IMR-90 (cell line): ENCODE measurements around the gene LIMS1. TPM values are rescaled to one million over a fixed set of nuclear protein-coding genes. Genes with fewer than 3 reads are reported as not detected.

ENCODE experiments used
- ATAC-seq: fragments of 200-7000 bp; cut with Tn5 transposase; 2 replicates; pipeline ENCODE4 v1.9.1; 2020; ENCODE audit warnings: low read depth, mild to moderate bottlenecking, moderate library complexity
- BruUV-seq: library from RNA; stranded (reverse); fragments of 400-500 nt; replicated peaks from 2 replicates; lab custom pipeline; 2021; lab: Mats Ljungman, UMichigan
- CTCF ChIA-PET: fragments of 300-600 bp; formaldehyde crosslinking; extraction: SDS; loops from one replicate; lab custom pipeline; 2021; ENCODE audit warnings: antibody characterized with exemption; lab: Yijun Ruan, JAX
- POLR2A ChIA-PET: fragments of 300-600 bp; sonication (Branson Sonifier 250); formaldehyde crosslinking; loops from one replicate; lab custom pipeline; 2022; ENCODE audit warnings: antibody characterized with exemption; ENCODE audit not compliant: unreplicated experiment; lab: Charles Lee
- DNase-seq: peaks from one replicate; pipeline ENCODE4 v3.0.0; 2013
- H2AFZ ChIP-seq: replicated peaks from 2 replicates; pipeline ENCODE3; 2013; ENCODE audit warnings: low read length, mild to moderate bottlenecking; ENCODE audit not compliant: poor library complexity
- H2AK5ac ChIP-seq: 2 replicates; pipeline ENCODE4 v1.6.1; 2013; ENCODE audit warnings: low read depth, low read length, inconsistent platforms
- H2AK9ac ChIP-seq: replicated peaks from 2 replicates; pipeline ENCODE3; 2013; ENCODE audit warnings: mild to moderate bottlenecking, low read depth, low read length, moderate library complexity; ENCODE audit not compliant: poor library complexity
- H2BK120ac ChIP-seq: 2 replicates; pipeline ENCODE4 v1.6.1; 2013; ENCODE audit warnings: low read depth, low read length, inconsistent platforms
- H2BK15ac ChIP-seq: 3 replicates; pipeline ENCODE4 v1.6.1; 2013; ENCODE audit warnings: low read depth, low read length, inconsistent platforms
- H2BK20ac ChIP-seq: 2 replicates; pipeline ENCODE4 v1.6.1; 2013; ENCODE audit warnings: low read depth, mild to moderate bottlenecking, inconsistent platforms, low read length, moderate library complexity
- H2BK5ac ChIP-seq: 2 replicates; pipeline ENCODE4 v1.6.1; 2013; ENCODE audit warnings: mild to moderate bottlenecking, low read depth, low read length, inconsistent platforms; ENCODE audit not compliant: poor library complexity, severe bottlenecking
- H3K14ac ChIP-seq: replicated peaks from 2 replicates; pipeline ENCODE4 v1.6.1; 2013; ENCODE audit warnings: low read depth, low read length, inconsistent platforms
- H3K18ac ChIP-seq: 2 replicates; pipeline ENCODE4 v1.6.1; 2013; ENCODE audit warnings: low read depth, low read length, control low read depth
- H3K23ac ChIP-seq: 2 replicates; pipeline ENCODE4 v1.6.1; 2013; ENCODE audit warnings: low read depth, low read length, inconsistent platforms
- H3K27ac ChIP-seq: 2 replicates; pipeline ENCODE4 v1.5.1; 2013; ENCODE audit warnings: mild to moderate bottlenecking, control low read depth, low read length; ENCODE audit not compliant: insufficient read depth
- H3K27me3 ChIP-seq: 2 replicates; pipeline ENCODE4 v1.6.1; 2013; ENCODE audit warnings: low read length; ENCODE audit not compliant: control insufficient read depth, insufficient read depth
- H3K36me3 ChIP-seq: 2 replicates; pipeline ENCODE4 v1.6.1; 2013; ENCODE audit warnings: low read length, mixed read lengths; ENCODE audit not compliant: control insufficient read depth, insufficient read depth
- H3K4ac ChIP-seq: 2 replicates; pipeline ENCODE4 v1.6.1; 2013; ENCODE audit warnings: low read depth, low read length, inconsistent platforms
- H3K4me1 ChIP-seq: 2 replicates; pipeline ENCODE4 v1.6.1; 2013; ENCODE audit warnings: low read length, mixed read lengths; ENCODE audit not compliant: control insufficient read depth, insufficient read depth
- H3K4me2 ChIP-seq: 2 replicates; pipeline ENCODE4 v1.6.1; 2013; ENCODE audit warnings: low read depth, mild to moderate bottlenecking, control low read depth, low read length, moderate library complexity
- H3K4me3 ChIP-seq: 2 replicates; pipeline ENCODE4 v1.5.1; 2013; ENCODE audit warnings: low read depth, mild to moderate bottlenecking, control low read depth, low read length, moderate library complexity; ENCODE audit not compliant: insufficient read depth
- H3K56ac ChIP-seq: 2 replicates; pipeline ENCODE4 v1.6.1; 2013; ENCODE audit warnings: low read length, inconsistent platforms; ENCODE audit not compliant: insufficient read depth; ENCODE audit errors: extremely low read depth
- H3K79me1 ChIP-seq, 2 experiments: 2 replicates each; pipeline ENCODE4 v1.6.1; 2013; ENCODE audit warnings: low read length in 2 of 2, inconsistent platforms in 1 of 2, low read depth in 1 of 2
- H3K9ac ChIP-seq: 2 replicates; pipeline ENCODE4 v1.6.1; 2013; ENCODE audit warnings: low read depth, low read length, control low read depth
- H3K9me1 ChIP-seq: 2 replicates; pipeline ENCODE4 v1.6.1; 2013; ENCODE audit warnings: low read length, inconsistent platforms; ENCODE audit not compliant: insufficient read depth
- H3K9me3 ChIP-seq: 2 replicates; pipeline ENCODE4 v1.6.1; 2013; ENCODE audit warnings: low read length; ENCODE audit not compliant: control insufficient read depth, insufficient read depth
- H4K20me1 ChIP-seq: 2 replicates; pipeline ENCODE4 v1.6.1; 2013; ENCODE audit warnings: low read length, inconsistent platforms; ENCODE audit not compliant: insufficient read depth
- H4K5ac ChIP-seq: 2 replicates; pipeline ENCODE4 v1.6.1; 2013; ENCODE audit warnings: mild to moderate bottlenecking, low read depth, low read length, control low read depth
- H4K8ac ChIP-seq, 2 experiments: 2 replicates each; pipeline ENCODE4 v1.6.1; 2013; ENCODE audit warnings: low read depth in 2 of 2, low read length in 2 of 2, control low read depth in 1 of 2, inconsistent platforms in 1 of 2
- H4K91ac ChIP-seq: 2 replicates; pipeline ENCODE4 v1.6.1; 2013; ENCODE audit warnings: low read depth, low read length, inconsistent platforms; ENCODE audit not compliant: insufficient read depth
- CEBPB ChIP-seq: IDR thresholded peaks from 2 replicates; pipeline ENCODE4 v1.6.1; 2012; ENCODE audit warnings: low read depth, low read length, improper control_type of control experiment
- MAFK ChIP-seq: IDR thresholded peaks from 2 replicates; pipeline ENCODE4 v1.6.1; 2012; ENCODE audit warnings: low read depth, low read length, improper control_type of control experiment
- MAZ ChIP-seq: IDR thresholded peaks from 2 replicates; pipeline ENCODE4 v1.6.1; 2012; ENCODE audit warnings: low read depth, mild to moderate bottlenecking, low read length, improper control_type of control experiment, moderate library complexity, borderline replicate concordance
- MXI1 ChIP-seq: IDR thresholded peaks from 2 replicates; pipeline ENCODE4 v1.6.1; 2012; ENCODE audit warnings: low read depth, mild to moderate bottlenecking, low read length, moderate library complexity, borderline replicate concordance
- NFE2L2 ChIP-seq: fragments of 150-350 bp; IDR thresholded peaks from 2 replicates; pipeline ENCODE4 v1.6.1; 2016; ENCODE audit warnings: low read depth, mild to moderate bottlenecking, low read length
- POLR2A ChIP-seq: IDR thresholded peaks from 2 replicates; pipeline ENCODE4 v1.6.1; 2012; ENCODE audit warnings: mild to moderate bottlenecking, low read depth, low read length
- RAD21 ChIP-seq: IDR thresholded peaks from 2 replicates; pipeline ENCODE4 v1.6.1; 2012; ENCODE audit warnings: low read length, improper control_type of control experiment
- RCOR1 ChIP-seq: IDR thresholded peaks from 2 replicates; pipeline ENCODE4 v1.6.1; 2012; ENCODE audit warnings: mild to moderate bottlenecking, low read length, improper control_type of control experiment; ENCODE audit not compliant: insufficient replicate concordance
- RFX5 ChIP-seq: IDR thresholded peaks from 2 replicates; pipeline ENCODE4 v1.8.0; 2012; ENCODE audit warnings: low read depth, mild to moderate bottlenecking, low read length, moderate library complexity
- SMC3 ChIP-seq: fragments of 150-350 bp; IDR thresholded peaks from 2 replicates; pipeline ENCODE4 v1.6.1; 2016; ENCODE audit warnings: low read depth, mild to moderate bottlenecking, antibody characterized with exemption, low read length, moderate library complexity
- WGBS, 2 experiments: methylation state at CpG; one replicate each; pipeline versions ENCODE4 v1.1.5 to v1.1.7; 2013; ENCODE audit warnings: missing lambda C conversion rate in 2 of 2; ENCODE audit not compliant: insufficient read length in 1 of 2; ENCODE audit errors: extremely low coverage in 2 of 2; 5-methylcytosine and 5-hydroxymethylcytosine counted together
- dilution Hi-C: fragments of 300-500 bp; cut with HindIII; formaldehyde crosslinking; loops from one replicate; pipeline ENCODE4 v1.14.3; 2018; ENCODE audit warnings: low sequenced_read_pairs; ENCODE audit not compliant: unreplicated experiment
- in situ Hi-C: fragments of 300-500 bp; cut with MboI; formaldehyde crosslinking; loops from 3 replicates; pipeline ENCODE4 v1.14.3; 2019; ENCODE audit warnings: low sequenced_read_pairs, inconsistent platforms, mixed read lengths
- intact Hi-C: fragments of 100-400 bp; cut with micrococcal nuclease; formaldehyde crosslinking; loops from 2 replicates; pipeline ENCODE4 v1.10.0; 2022
- polyA plus RNA-seq, 3 experiments: library from polyadenylated mRNA; depleted of rRNA; stranded (reverse); fragments of >200 nt; gene quantifications; 2 replicates each; pipeline ENCODE4 v1.2.3, GENCODE V29; 2012; ENCODE audit warnings: low replicate concordance in 1 of 3
- total RNA-seq: library from RNA; depleted of rRNA; stranded (reverse); fragments of >200 nt; gene quantifications from 2 replicates; pipeline ENCODE4 v1.2.3, GENCODE V29; 2012
- TF ChIP-seq, protein P1 (sequence below): conservative IDR thresholded peaks from 2 replicates; pipeline ENCODE4 v1.5.1; 2012; ENCODE audit warnings: mild to moderate bottlenecking, low read depth, low read length, improper control_type of control experiment
- TF ChIP-seq, protein P2 (sequence below): fragments of 150-350 bp; IDR thresholded peaks from 2 replicates; pipeline ENCODE4 v1.6.1; 2017; ENCODE audit warnings: mild to moderate bottlenecking, antibody characterized with exemption, low read length, low read depth

LIMS1 gene
- total and polyA plus RNA-seq, 2 of the 4 experiments (the other 2 are of a cell fraction): 59.1 to 131 TPM

DNA sequence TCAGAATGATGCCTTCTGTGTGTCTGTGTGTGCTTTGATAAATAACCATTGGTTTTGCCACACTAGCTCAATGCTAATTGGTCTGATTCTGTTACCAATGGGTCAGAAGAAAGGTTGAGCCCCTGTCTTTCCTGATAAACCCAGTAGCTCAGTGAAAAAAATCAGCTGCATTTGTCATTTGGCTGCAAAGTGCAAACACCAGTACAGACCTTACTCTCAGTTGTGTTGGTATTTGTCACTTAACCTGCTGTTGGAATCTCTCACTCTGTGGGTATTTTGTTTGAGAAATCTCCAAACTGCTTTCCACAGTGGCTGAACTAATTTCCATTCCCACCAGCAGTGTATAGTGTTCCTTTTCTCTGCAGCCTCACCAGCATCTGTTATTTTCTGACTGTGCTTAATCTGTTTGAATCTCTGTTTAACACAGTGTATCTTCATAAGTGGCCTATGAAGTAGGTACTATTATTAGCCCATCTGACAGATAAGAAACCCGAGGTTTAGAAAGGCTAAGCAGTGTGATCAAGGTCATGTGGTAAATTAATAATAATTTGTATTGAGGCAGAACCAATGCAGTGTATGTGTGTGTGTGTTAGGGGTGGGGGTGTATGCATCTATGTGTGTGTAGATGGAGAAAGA, 26.7 kb downstream of the LIMS1 start:
- Histone ChIP-seq H2BK5ac (no peak overlapping the region), H3K9me1 (peaks cover 10% of the 10 kb centered on the region), H4K91ac (no peak overlapping the region), H3K36me3 (peaks cover 2% of the 10 kb centered on the region; the same call in 1 of the 2 replicates), H3K4me2 (no peak overlapping the region), H4K20me1 (peaks cover 43% of the 10 kb centered on the region), H4K5ac (no peak overlapping the region), H2AFZ (no peak overlapping the region), H3K79me1 (peaks cover 33 to 75% of the 10 kb centered on the region in 2 experiments), H3K4me3 (no peak overlapping the region), H3K27ac (no peak overlapping the region), H3K27me3 (no peaks in the 10 kb centered on the region), H2BK15ac (no peak overlapping the region), H2AK5ac (no peak overlapping the region), H2AK9ac (no peak overlapping the region), H3K56ac (no peak overlapping the region), H3K9ac (no peak overlapping the region), H3K4ac (no peak overlapping the region), H3K9me3 (no peaks in the 10 kb centered on the region; the same call in none of the 2 replicates), H3K18ac (no peak overlapping the region), H3K14ac (no peak overlapping the region), H2BK20ac (no peak overlapping the region), H3K23ac (no peak overlapping the region), H4K8ac (no peak overlapping the region), H2BK120ac (no peak overlapping the region), H3K4me1 (peaks cover 4% of the 10 kb centered on the region)
- in situ Hi-C loops (no loop called here), intact Hi-C loops (no loop called here), dilution Hi-C loops (no loop called here)
- no peak for ATAC-seq
- TF ChIP-seq MAFK (no peak), POLR2A (no peak), CEBPB (no peak), RCOR1 (no peak), MXI1 (no peak), MAZ (no peak), NFE2L2 (no peak), RAD21 (no peak), RFX5 (no peak), SMC3 (no peak)
- TF ChIP-seq, protein P1, sequence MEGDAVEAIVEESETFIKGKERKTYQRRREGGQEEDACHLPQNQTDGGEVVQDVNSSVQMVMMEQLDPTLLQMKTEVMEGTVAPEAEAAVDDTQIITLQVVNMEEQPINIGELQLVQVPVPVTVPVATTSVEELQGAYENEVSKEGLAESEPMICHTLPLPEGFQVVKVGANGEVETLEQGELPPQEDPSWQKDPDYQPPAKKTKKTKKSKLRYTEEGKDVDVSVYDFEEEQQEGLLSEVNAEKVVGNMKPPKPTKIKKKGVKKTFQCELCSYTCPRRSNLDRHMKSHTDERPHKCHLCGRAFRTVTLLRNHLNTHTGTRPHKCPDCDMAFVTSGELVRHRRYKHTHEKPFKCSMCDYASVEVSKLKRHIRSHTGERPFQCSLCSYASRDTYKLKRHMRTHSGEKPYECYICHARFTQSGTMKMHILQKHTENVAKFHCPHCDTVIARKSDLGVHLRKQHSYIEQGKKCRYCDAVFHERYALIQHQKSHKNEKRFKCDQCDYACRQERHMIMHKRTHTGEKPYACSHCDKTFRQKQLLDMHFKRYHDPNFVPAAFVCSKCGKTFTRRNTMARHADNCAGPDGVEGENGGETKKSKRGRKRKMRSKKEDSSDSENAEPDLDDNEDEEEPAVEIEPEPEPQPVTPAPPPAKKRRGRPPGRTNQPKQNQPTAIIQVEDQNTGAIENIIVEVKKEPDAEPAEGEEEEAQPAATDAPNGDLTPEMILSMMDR: no peak
- TF ChIP-seq, protein P2, sequence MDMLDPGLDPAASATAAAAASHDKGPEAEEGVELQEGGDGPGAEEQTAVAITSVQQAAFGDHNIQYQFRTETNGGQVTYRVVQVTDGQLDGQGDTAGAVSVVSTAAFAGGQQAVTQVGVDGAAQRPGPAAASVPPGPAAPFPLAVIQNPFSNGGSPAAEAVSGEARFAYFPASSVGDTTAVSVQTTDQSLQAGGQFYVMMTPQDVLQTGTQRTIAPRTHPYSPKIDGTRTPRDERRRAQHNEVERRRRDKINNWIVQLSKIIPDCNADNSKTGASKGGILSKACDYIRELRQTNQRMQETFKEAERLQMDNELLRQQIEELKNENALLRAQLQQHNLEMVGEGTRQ: no peak
- no TSS peak for BruUV-seq
- ChIA-PET CTCF (no interaction called here), POLR2A (no interaction called here)
- DNase-seq: no peak
- WGBS, 2 experiments: no CpG with 5 or more reads among the region's 1 CpG
